ENCODE results near the gene TTC24.

The TTC24 gene

DNA sequence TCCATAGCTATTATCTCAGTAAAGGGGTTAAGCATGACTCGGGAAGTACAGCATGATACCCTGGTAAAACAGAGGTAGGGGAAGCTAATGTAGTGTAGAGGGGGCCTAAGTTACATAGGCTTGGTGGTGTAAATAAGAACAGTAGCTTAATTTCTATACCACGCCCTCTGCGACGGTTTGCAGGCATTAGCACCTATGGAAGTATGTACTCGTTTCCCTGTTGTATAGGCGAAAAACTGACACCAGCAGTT, 11.6 kb downstream of the TTC24 start:
- DNase-seq (ENCODE audit: low read depth): no peak
- TF ChIP-seq, protein P1, sequence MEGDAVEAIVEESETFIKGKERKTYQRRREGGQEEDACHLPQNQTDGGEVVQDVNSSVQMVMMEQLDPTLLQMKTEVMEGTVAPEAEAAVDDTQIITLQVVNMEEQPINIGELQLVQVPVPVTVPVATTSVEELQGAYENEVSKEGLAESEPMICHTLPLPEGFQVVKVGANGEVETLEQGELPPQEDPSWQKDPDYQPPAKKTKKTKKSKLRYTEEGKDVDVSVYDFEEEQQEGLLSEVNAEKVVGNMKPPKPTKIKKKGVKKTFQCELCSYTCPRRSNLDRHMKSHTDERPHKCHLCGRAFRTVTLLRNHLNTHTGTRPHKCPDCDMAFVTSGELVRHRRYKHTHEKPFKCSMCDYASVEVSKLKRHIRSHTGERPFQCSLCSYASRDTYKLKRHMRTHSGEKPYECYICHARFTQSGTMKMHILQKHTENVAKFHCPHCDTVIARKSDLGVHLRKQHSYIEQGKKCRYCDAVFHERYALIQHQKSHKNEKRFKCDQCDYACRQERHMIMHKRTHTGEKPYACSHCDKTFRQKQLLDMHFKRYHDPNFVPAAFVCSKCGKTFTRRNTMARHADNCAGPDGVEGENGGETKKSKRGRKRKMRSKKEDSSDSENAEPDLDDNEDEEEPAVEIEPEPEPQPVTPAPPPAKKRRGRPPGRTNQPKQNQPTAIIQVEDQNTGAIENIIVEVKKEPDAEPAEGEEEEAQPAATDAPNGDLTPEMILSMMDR (IDR thresholded peaks at IDR 0.05; ENCODE audit: insufficient read depth, low read depth, low read length, missing control alignments): no peak
- H3K4me3 ChIP-seq (ENCODE audit: low read depth, low read length): peak overlapping the region; percentile 74

DNA sequence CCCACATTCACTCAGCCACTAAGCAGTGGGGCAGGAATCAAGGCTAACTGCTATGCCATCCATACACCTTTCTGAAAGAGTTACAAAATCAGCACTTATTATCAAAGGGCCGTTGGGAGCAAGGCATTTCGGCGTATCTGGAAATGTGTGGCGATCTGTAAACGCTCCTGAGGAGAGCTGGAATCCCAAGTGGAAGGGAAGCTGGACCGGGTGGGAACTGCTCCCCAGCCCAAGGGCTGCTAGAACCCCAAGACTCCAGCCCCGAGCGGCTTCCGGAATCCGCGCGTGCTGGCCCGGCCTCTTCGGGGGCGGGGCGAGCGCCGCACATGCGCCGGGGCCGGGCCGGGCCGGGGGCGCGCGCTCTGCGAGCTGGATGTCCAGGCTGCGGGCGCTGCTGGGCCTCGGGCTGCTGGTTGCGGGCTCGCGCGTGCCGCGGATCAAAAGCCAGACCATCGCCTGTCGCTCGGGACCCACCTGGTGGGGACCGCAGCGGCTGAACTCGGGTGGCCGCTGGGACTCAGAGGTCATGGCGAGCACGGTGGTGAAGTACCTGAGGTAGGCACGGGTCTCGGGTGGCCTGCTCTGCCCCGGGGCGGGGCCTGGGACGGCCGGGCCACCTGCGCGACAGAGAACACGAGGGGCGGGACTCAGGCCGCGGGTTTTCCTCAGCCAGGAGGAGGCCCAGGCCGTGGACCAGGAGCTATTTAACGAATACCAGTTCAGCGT, 12.1 kb downstream of the TTC24 start, which contains the start of gene NAXE:
Gene NAXE (plus strand): TSS at position 345 of the 726 bp plus-strand sequence. CDS start 29 bp downstream, at position 374.
- H3K4me3 ChIP-seq (ENCODE audit: low read depth, low read length): peak within 1 kb of the TSS; percentile 74
- DNase-seq (ENCODE audit: low read depth): peak; percentile 80
- TF ChIP-seq, protein P1 (IDR thresholded peaks at IDR 0.05; ENCODE audit: insufficient read depth, low read depth, low read length, missing control alignments): no peak

DNA sequence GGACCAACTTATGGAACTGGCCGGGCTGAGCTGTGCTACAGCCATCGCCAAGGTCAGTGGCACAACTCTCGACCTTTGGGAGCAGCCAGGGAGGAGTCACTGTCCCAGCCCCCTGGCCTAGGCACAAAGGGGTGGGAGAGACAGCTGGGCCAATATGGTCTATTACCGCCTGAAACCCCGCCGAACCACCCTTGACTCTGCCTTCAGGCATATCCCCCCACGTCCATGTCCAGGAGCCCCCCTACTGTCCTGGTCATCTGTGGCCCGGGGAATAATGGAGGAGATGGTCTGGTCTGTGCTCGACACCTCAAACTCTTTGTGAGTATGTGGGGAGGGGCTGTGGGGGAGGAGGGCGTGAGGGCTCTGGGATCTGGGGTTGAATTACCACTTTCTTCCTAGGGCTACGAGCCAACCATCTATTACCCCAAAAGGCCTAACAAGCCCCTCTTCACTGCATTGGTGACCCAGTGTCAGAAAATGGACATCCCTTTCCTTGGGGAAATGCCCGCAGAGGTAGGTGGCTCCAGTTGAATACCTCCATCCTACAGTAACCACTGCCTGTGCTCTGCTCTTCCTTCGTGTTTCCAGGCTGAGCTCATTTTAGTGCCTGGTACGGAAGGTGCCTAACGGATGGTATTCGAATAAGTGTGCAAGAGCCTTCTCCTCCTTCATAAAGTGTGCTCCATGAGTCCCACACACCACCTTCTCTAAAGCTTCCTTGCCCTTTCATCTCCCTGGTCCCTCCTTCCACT, 12.8 kb downstream of the TTC24 start:
- peak overlapping the region; percentile 74 for H3K4me3 ChIP-seq (ENCODE audit: low read depth, low read length)
- peak; percentile 19 for DNase-seq (ENCODE audit: low read depth)
- TF ChIP-seq, protein P1 (IDR thresholded peaks at IDR 0.05; ENCODE audit: insufficient read depth, low read depth, low read length, missing control alignments): no peak

DNA sequence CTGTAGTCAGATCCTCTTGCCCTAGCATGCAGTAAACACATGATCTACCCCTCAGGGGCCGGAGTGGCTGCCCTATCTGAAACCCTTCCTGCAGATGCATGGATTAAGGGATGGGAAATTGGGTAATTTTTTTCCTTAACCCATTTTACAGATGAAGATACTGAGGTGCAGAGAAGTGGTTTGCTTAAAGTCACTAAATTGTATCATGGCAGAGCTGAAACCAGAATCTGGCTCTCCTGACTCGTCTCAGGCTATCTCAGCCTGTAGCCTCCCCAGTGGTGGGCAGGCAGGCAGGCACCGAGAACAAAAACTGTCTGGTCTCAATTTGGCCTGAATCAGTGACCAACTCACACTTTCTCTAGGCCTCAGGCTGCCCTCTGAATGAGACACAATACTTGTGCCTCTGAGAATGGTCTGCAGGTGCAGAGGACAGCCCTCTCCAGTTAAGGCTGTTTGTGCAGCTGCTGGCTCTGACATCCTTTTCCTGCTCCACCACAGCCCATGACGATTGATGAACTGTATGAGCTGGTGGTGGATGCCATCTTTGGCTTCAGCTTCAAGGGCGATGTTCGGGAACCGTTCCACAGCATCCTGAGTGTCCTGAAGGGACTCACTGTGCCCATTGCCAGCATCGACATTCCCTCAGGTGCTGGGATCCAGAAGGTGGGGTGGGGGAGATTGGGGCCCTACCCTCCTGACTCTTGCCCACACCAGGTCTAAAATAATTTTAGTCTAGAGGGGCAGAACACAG, 13.6 kb downstream of the TTC24 start:
- H3K4me3 ChIP-seq (ENCODE audit: low read depth, low read length): no peak overlapping the region
- TF ChIP-seq, protein P1 (IDR thresholded peaks at IDR 0.05; ENCODE audit: insufficient read depth, low read depth, low read length, missing control alignments): no peak
- peak; percentile 34 for DNase-seq (ENCODE audit: low read depth)

DNA sequence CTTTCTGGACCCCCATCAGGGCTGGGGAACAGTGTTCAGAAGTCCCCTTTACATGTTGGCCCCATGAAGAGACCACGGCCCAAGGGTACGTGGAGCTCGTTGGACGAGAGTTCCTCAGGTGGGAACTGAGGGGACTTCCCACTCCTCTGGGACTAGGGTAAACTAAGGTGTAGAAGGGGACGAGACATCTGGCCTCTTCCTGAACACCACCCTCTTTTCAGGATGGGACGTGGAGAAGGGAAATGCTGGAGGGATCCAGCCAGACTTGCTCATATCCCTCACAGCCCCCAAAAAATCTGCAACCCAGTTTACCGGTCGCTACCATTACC, 14.1 kb downstream of the TTC24 start:
- H3K4me3 ChIP-seq (ENCODE audit: low read depth, low read length): no peak overlapping the region
- DNase-seq (ENCODE audit: low read depth): no peak
- TF ChIP-seq, protein P1 (IDR thresholded peaks at IDR 0.05; ENCODE audit: insufficient read depth, low read depth, low read length, missing control alignments): no peak

DNA sequence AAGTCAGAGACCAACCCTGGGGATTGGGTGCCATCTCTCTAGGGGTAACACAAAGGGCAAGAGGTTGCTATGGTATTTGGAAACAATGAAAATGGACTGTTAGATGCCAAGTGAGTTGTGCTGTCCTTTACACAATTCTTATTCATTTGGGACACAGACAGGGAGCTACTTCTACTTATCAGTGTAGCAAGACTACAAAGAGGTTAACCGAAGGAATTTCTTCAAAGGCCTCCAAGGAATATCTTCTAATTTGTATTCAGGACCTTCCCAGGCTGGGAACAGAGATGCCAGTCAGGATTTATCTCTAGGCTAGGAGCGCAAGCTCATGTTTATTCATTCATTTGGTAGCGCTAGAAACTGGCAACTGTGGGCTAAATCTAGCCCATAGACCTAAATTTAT, 14.7 kb downstream of the TTC24 start:
- H3K4me3 ChIP-seq (ENCODE audit: low read depth, low read length): no peak overlapping the region
- DNase-seq (ENCODE audit: low read depth): no peak
- TF ChIP-seq, protein P1 (IDR thresholded peaks at IDR 0.05; ENCODE audit: insufficient read depth, low read depth, low read length, missing control alignments): no peak
